Measurements from ENCODE around the gene DEFB128.
"Not testable (repeated sequence)": the region's sequence is repeated elsewhere in the genome, so short reads cannot be mapped to it uniquely, and the experiment has no call there.

The DEFB128 gene

DNA sequence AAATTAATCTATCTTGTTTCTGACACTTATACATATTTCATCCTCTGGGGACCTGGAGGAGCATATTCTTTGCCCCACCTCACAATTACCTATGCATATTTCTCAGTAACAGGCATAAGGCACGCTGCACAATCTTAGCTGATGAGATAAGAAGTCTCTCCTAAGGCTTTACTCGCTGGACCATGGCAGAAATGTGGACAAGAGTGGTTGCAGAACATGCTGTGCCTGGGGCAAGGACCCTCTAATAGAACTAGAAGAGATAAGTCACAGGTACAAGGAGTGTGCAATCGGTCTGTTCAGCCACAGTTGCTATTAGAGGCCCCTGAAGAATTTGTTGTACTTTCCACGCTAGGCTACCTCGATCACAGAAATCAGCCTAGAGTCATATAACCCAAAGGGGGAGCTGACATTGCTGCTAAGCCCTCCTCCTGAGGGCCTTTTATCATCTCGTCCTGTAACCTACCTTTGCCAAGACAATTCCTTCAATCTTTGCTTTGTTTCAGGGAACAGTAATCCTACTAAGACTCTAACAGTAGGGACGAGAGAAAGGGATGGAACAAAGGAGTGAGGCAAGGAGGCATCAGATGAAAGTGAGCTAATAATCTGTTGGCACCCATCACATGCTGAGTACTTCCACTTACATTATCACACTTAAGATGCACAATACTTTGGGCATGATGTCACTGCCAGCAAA lies 21.4 kb upstream of the DEFB128 start:
- Histone ChIP-seq H3K27ac (ENCODE audit: low read depth, low read length) (no peak overlapping the region), H3K27me3 (ENCODE audit: control insufficient read depth, insufficient read depth, low read length) (no peaks in the 10 kb centered on the region), H3K4me1 (ENCODE audit: control insufficient read depth, insufficient read depth, low read length) (no peaks in the 10 kb centered on the region), H3K36me3 (ENCODE audit: control insufficient read depth, insufficient read depth, low read length) (no peaks in the 10 kb centered on the region), H3K4me3 (ENCODE audit: low read length) (no peak overlapping the region), H3K9ac (ENCODE audit: low read length) (no peak overlapping the region)

DNA sequence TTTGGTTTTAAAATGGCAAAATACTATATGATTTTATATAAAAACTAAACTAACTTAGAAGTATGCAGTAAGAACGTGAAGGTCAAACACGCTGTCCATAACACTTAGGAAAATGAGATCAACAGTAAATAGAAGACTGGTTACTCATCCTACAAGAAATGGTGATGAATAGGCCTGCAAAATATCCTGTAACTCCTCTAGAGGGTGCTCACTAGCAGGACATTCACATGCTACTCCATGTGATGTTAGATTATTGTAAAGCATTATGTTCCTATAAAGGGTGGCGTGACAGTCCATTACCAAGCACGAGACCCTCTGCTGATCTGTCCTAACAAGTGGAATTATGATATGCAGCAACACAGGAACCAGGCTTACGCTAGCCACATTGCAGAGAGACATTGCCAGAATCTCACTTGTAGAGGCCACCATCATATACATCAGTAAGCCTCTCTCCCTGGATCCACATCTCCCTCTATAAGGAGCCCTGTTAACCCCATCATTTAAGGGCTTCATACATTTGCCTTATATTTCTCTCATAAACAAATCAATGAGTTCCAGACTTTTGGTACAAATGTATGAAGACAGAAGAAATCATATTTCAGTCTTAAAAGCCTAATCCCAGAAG lies 19.5 kb upstream of the DEFB128 start:
- Histone ChIP-seq H3K4me1 (ENCODE audit: control insufficient read depth, insufficient read depth, low read length) (no peaks in the 10 kb centered on the region), H3K27ac (ENCODE audit: low read depth, low read length) (no peak overlapping the region), H3K4me3 (ENCODE audit: low read length) (no peak overlapping the region), H3K27me3 (ENCODE audit: control insufficient read depth, insufficient read depth, low read length) (no peaks in the 10 kb centered on the region), H3K9ac (ENCODE audit: low read length) (no peak overlapping the region), H3K36me3 (ENCODE audit: control insufficient read depth, insufficient read depth, low read length) (no peaks in the 10 kb centered on the region)

DNA sequence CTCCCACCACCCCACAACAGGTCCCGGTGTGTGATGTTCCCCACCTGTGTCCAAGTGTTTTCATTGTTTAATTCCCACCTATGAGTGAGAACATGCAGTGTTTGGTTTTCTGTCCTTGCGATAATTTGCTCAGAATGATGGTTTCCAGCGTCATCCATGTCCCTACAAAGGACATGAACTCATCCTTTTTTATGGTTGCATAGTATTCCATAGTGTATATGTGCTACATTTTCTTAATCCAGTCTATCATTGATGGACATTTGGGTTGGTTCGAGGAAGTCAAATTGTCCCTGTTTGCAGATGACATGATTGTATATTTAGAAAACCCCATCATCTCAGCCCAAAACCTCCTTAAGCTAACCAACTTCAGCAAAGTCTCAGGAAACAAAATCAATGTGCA lies 14.1 kb upstream of the DEFB128 start:
- H3K36me3 ChIP-seq (ENCODE audit: control insufficient read depth, insufficient read depth, low read length); H3K27ac ChIP-seq (ENCODE audit: low read depth, low read length); H3K9ac ChIP-seq (ENCODE audit: low read length); H3K4me3 ChIP-seq (ENCODE audit: low read length); H3K4me1 ChIP-seq (ENCODE audit: control insufficient read depth, insufficient read depth, low read length); H3K27me3 ChIP-seq (ENCODE audit: control insufficient read depth, insufficient read depth, low read length): not testable (repeated sequence)

- H3K4me3 ChIP-seq (ENCODE audit: low read length) = no peak overlapping the region
- no peak overlapping the region for H3K27ac ChIP-seq (ENCODE audit: low read depth, low read length)
- no peaks in the 10 kb centered on the region for H3K4me1 ChIP-seq (ENCODE audit: control insufficient read depth, insufficient read depth, low read length)
- H3K27me3 ChIP-seq (ENCODE audit: control insufficient read depth, insufficient read depth, low read length) = no peaks in the 10 kb centered on the region
- H3K36me3 ChIP-seq (ENCODE audit: control insufficient read depth, insufficient read depth, low read length) = no peaks in the 10 kb centered on the region
- H3K9ac ChIP-seq (ENCODE audit: low read length) = no peak overlapping the region
Observed at GRCh38 chr20:199996-200395, 10.5 kb upstream of the DEFB128 start.

GRCh38 chr20:198225-198624 lies 8.7 kb upstream of the DEFB128 start:
- Histone ChIP-seq H3K27ac (ENCODE audit: low read depth, low read length) (no peak overlapping the region), H3K4me1 (ENCODE audit: control insufficient read depth, insufficient read depth, low read length) (no peaks in the 10 kb centered on the region), H3K27me3 (ENCODE audit: control insufficient read depth, insufficient read depth, low read length) (no peaks in the 10 kb centered on the region), H3K36me3 (ENCODE audit: control insufficient read depth, insufficient read depth, low read length) (no peaks in the 10 kb centered on the region), H3K9ac (ENCODE audit: low read length) (no peak overlapping the region), H3K4me3 (ENCODE audit: low read length) (no peak overlapping the region)

GRCh38 chr20:187733-188132 lies 1.8 kb downstream of the DEFB128 start:
- Histone ChIP-seq H3K36me3 (ENCODE audit: control insufficient read depth, insufficient read depth, low read length) (no peaks in the 10 kb centered on the region), H3K4me1 (ENCODE audit: control insufficient read depth, insufficient read depth, low read length) (no peaks in the 10 kb centered on the region), H3K27ac (ENCODE audit: low read depth, low read length) (no peak overlapping the region), H3K4me3 (ENCODE audit: low read length) (no peak overlapping the region), H3K27me3 (ENCODE audit: control insufficient read depth, insufficient read depth, low read length) (no peaks in the 10 kb centered on the region), H3K9ac (ENCODE audit: low read length) (no peak overlapping the region)

DNA sequence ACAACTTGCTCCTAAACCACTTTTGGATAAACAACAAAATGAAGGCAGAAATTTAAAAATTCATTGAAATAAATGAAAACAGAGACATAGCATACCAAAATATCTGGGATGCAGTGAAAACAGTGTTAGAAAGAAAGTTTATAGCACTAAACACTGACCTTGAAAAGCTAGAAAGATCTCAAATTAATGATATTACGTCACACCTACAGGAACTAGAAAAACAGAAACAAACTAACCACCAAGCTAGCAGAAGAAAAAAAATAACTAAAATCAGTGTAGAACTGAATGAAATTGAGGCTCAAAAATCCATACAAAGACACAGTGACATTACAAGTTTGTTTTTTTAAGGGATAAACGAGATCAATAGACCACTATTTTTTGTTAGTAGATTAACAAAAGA lies 5.2 kb downstream of the DEFB128 start:
- Histone ChIP-seq H3K27me3 (ENCODE audit: control insufficient read depth, insufficient read depth, low read length) (no peaks in the 10 kb centered on the region), H3K9ac (ENCODE audit: low read length) (no peak overlapping the region), H3K4me3 (ENCODE audit: low read length) (no peak overlapping the region), H3K27ac (ENCODE audit: low read depth, low read length) (no peak overlapping the region), H3K36me3 (ENCODE audit: control insufficient read depth, insufficient read depth, low read length) (no peaks in the 10 kb centered on the region), H3K4me1 (ENCODE audit: control insufficient read depth, insufficient read depth, low read length) (no peaks in the 10 kb centered on the region)

- Histone ChIP-seq H3K36me3 (ENCODE audit: control insufficient read depth, insufficient read depth, low read length) (no peaks in the 10 kb centered on the region), H3K27me3 (ENCODE audit: control insufficient read depth, insufficient read depth, low read length) (no peaks in the 10 kb centered on the region), H3K9ac (ENCODE audit: low read length) (no peak overlapping the region), H3K27ac (ENCODE audit: low read depth, low read length) (no peak overlapping the region), H3K4me3 (ENCODE audit: low read length) (no peak overlapping the region), H3K4me1 (ENCODE audit: control insufficient read depth, insufficient read depth, low read length) (no peaks in the 10 kb centered on the region)
Observed at GRCh38 chr20:168876-169275, 20.6 kb downstream of the DEFB128 start.

DNA sequence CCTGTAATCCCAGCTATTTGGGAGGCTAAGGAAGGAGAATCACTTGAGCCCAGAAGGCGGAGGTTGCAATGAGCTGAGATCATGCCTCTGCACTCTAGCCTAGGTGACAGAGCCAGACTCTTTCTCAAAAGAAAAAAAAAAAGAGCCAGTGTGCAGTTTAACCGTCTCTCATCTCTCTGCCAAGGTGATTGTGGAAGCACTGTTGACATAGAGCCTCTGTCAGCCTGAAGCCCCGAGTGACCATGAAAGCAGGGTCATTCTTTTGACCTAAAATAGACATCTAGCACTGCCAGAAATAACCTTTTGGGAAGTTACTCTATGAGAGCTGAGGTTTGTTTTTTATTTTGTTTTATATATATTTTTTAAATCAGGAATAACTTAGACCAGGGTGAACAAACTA lies 24.9 kb downstream of the DEFB128 start:
- no peaks in the 10 kb centered on the region for H3K27me3 ChIP-seq (ENCODE audit: control insufficient read depth, insufficient read depth, low read length)
- H3K4me1 ChIP-seq (ENCODE audit: control insufficient read depth, insufficient read depth, low read length) = no peaks in the 10 kb centered on the region
- no peak overlapping the region for H3K27ac ChIP-seq (ENCODE audit: low read depth, low read length)
- H3K9ac ChIP-seq (ENCODE audit: low read length) = no peak overlapping the region
- H3K4me3 ChIP-seq (ENCODE audit: low read length) = no peak overlapping the region
- no peaks in the 10 kb centered on the region for H3K36me3 ChIP-seq (ENCODE audit: control insufficient read depth, insufficient read depth, low read length)

DNA sequence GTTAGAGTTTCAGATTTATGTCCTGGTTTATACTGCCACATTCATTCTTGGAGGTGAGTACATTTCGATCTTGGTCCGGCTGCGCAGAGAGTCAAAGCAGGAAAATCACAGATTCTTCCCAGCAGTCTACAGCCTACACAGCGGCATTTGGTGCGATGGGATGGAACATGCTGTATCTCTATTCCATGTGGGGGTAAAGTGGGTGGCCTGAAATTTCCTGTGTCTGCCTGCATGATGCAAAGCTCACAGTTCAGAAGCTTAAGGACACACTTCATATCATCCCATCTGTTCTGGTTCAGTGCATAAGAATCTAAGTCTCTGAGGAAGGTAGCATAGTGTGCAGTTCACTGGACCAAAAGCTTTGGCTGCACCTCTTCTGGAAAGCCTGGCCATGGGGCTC lies 32.4 kb downstream of the DEFB128 start, which contains the start of gene DEFB127:
Gene DEFB127 (plus strand): TSS at position 301 of the 400 bp plus-strand sequence. CDS start 91 bp downstream, at position 392.
- Histone ChIP-seq H3K4me1 (ENCODE audit: control insufficient read depth, insufficient read depth, low read length) (no peaks in the 10 kb centered on the region), H3K4me3 (ENCODE audit: low read length) (no peak within 1 kb of the TSS), H3K9ac (ENCODE audit: low read length) (no peak within 1 kb of the TSS), H3K36me3 (ENCODE audit: control insufficient read depth, insufficient read depth, low read length) (no peaks in the 10 kb centered on the region), H3K27me3 (ENCODE audit: control insufficient read depth, insufficient read depth, low read length) (no peaks in the 10 kb centered on the region), H3K27ac (ENCODE audit: low read depth, low read length) (no peak within 1 kb of the TSS)

GRCh38 chr20:152131-152530 lies 37.4 kb downstream of the DEFB128 start:
- H3K27ac ChIP-seq (ENCODE audit: low read depth, low read length) = no peak overlapping the region
- no peaks in the 10 kb centered on the region for H3K27me3 ChIP-seq (ENCODE audit: control insufficient read depth, insufficient read depth, low read length)

GRCh38 chr20:145877-146276 lies 43.6 kb downstream of the DEFB128 start:
- Histone ChIP-seq H3K4me3 (ENCODE audit: low read length) (no peak overlapping the region), H3K27me3 (ENCODE audit: control insufficient read depth, insufficient read depth, low read length) (peaks cover 3% of the 10 kb centered on the region), H3K27ac (ENCODE audit: low read depth, low read length) (no peak overlapping the region), H3K36me3 (ENCODE audit: control insufficient read depth, insufficient read depth, low read length) (no peaks in the 10 kb centered on the region), H3K9ac (ENCODE audit: low read length) (no peak overlapping the region), H3K4me1 (ENCODE audit: control insufficient read depth, insufficient read depth, low read length) (no peaks in the 10 kb centered on the region)

More at GRCh38 chr20:152131-152530, 37.4 kb downstream of the DEFB128 start:
- Histone ChIP-seq H3K4me3 (ENCODE audit: low read length) (no peak overlapping the region), H3K4me1 (ENCODE audit: control insufficient read depth, insufficient read depth, low read length) (no peaks in the 10 kb centered on the region), H3K9ac (ENCODE audit: low read length) (no peak overlapping the region), H3K36me3 (ENCODE audit: control insufficient read depth, insufficient read depth, low read length) (no peaks in the 10 kb centered on the region)

DNA sequence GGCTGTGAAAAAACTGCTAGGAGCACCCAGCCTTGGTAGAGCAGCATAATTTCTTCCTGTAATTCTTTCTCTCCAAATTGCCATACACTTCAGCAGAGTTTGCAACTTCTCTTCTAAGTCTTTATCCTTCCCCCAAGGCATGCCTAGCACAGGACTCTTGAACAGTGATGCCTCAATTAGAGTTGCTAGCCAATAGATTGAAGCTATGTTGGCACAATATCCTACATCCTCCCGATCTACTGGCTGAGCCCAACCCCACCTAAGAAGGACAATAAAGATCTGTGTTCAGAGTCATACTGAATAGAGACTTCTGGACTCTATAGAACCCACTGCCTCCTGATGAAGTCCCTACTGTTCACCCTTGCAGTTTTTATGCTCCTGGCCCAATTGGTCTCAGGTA lies 47.2 kb downstream of the DEFB128 start, which contains the start of gene DEFB126:
Gene DEFB126 (plus strand): TSS at position 301 of the 400 bp plus-strand sequence. CDS start 39 bp downstream, at position 340.
- Histone ChIP-seq H3K4me1 (ENCODE audit: control insufficient read depth, insufficient read depth, low read length) (no peaks in the 10 kb centered on the region), H3K4me3 (ENCODE audit: low read length) (no peak within 1 kb of the TSS), H3K9ac (ENCODE audit: low read length) (no peak within 1 kb of the TSS), H3K36me3 (ENCODE audit: control insufficient read depth, insufficient read depth, low read length) (no peaks in the 10 kb centered on the region), H3K27ac (ENCODE audit: low read depth, low read length) (no peak within 1 kb of the TSS), H3K27me3 (ENCODE audit: control insufficient read depth, insufficient read depth, low read length) (peaks cover 3% of the 10 kb centered on the region)

All from rectal smooth muscle tissue (tissue), 1 donor.